Neutrophil (primary cell): ENCODE measurements around the gene KNDC1.

Source experiments
- H3K27ac ChIP-seq: fragments of 200-600 bp; sonication (generic); 2 replicates; pipeline ENCODE4 v1.5.1; 2016; ENCODE audit warnings: mild to moderate bottlenecking, moderate library complexity
- H3K27me3 ChIP-seq: fragments of 200-600 bp; sonication (generic); 2 replicates; pipeline ENCODE4 v1.6.0; 2016; ENCODE audit warnings: mild to moderate bottlenecking
- H3K36me3 ChIP-seq: fragments of 200-600 bp; sonication (generic); 2 replicates; pipeline ENCODE4 v1.5.1; 2017
- H3K4me1 ChIP-seq, 2 experiments: fragments of 200-600 bp in 1 of 2; sonication (generic) in 1 of 2; 1 replicate in 1 of 2; 2 replicates in 1 of 2; pipeline versions ENCODE4 v1.5.1 to v1.6.1; 2013 to 2016; ENCODE audit warnings: low read depth in 1 of 2, low read length in 1 of 2, mild to moderate bottlenecking in 1 of 2, moderate library complexity in 1 of 2; ENCODE audit not compliant: control insufficient read depth in 1 of 2, insufficient read depth in 1 of 2
- H3K4me3 ChIP-seq, 2 experiments: fragments of 200-600 bp in 1 of 2; sonication (generic) in 1 of 2; 1 replicate in 1 of 2; 2 replicates in 1 of 2; pipeline ENCODE4 v1.5.1; 2013 to 2016; ENCODE audit warnings: low read depth in 1 of 2, low read length in 1 of 2, mild to moderate bottlenecking in 1 of 2, moderate library complexity in 1 of 2
- H3K9me3 ChIP-seq: fragments of 200-600 bp; sonication (generic); 2 replicates; pipeline ENCODE4 v1.5.1; 2016
- CTCF ChIP-seq: fragments of 200-600 bp; sonication (generic); IDR thresholded peaks from 2 replicates; pipeline ENCODE4 v1.5.1; 2016; ENCODE audit warnings: antibody characterized with exemption

The KNDC1 gene

GRCh38 chr10:133180965-133181639, 21.1 kb downstream of the KNDC1 start:
- Histone ChIP-seq H3K4me1 (no peaks in the 10 kb centered on the region), H3K27ac (no peak overlapping the region), H3K36me3 (no peaks in the 10 kb centered on the region), H3K9me3 (no peaks in the 10 kb centered on the region), H3K27me3 (no peaks in the 10 kb centered on the region), H3K4me3 (no peak overlapping the region)
- no peak for TF ChIP-seq CTCF

GRCh38 chr10:133182190-133182589, 22.2 kb downstream of the KNDC1 start:
- no peak overlapping the region for H3K4me3 ChIP-seq
- no peak for TF ChIP-seq CTCF
- no peaks in the 10 kb centered on the region for H3K36me3 ChIP-seq
- H3K27ac ChIP-seq = no peak overlapping the region
- no peaks in the 10 kb centered on the region for H3K9me3 ChIP-seq
- no peaks in the 10 kb centered on the region for H3K27me3 ChIP-seq
- H3K4me1 ChIP-seq = no peaks in the 10 kb centered on the region

GRCh38 chr10:133182791-133183645, 23.0 kb downstream of the KNDC1 start:
- H3K4me3 ChIP-seq = no peak overlapping the region
- H3K36me3 ChIP-seq = no peaks in the 10 kb centered on the region
- H3K27me3 ChIP-seq = no peaks in the 10 kb centered on the region
- TF ChIP-seq CTCF = no peak
- H3K4me1 ChIP-seq = no peaks in the 10 kb centered on the region
- no peak overlapping the region for H3K27ac ChIP-seq
- H3K9me3 ChIP-seq = no peaks in the 10 kb centered on the region

- Histone ChIP-seq H3K4me1 (no peaks in the 10 kb centered on the region), H3K27ac (no peak overlapping the region), H3K4me3 (no peak overlapping the region), H3K9me3 (no peaks in the 10 kb centered on the region), H3K36me3 (no peaks in the 10 kb centered on the region), H3K27me3 (no peaks in the 10 kb centered on the region)
- TF ChIP-seq CTCF = no peak
Measured at GRCh38 chr10:133183646-133184378, 23.8 kb downstream of the KNDC1 start.

GRCh38 chr10:133184591-133185244, 24.7 kb downstream of the KNDC1 start:
- Histone ChIP-seq H3K4me3 (no peak overlapping the region), H3K9me3 (no peaks in the 10 kb centered on the region), H3K27ac (no peak overlapping the region), H3K4me1 (no peaks in the 10 kb centered on the region), H3K27me3 (no peaks in the 10 kb centered on the region), H3K36me3 (no peaks in the 10 kb centered on the region)
- no peak for TF ChIP-seq CTCF
